Activated T-cell treated with anti-CD3 and anti-CD28 coated beads, Interleukin-2, amount 50 U/mL, for 48 hours (primary cell): ENCODE measurements around the gene ADM2.

Experiments
- DNase-seq, 2 experiments: peaks; one replicate each; pipeline ENCODE4 v3.0.0-alpha.2; 2020

The ADM2 gene

GRCh38 chr22:50445880-50446707 is 35.2 kb upstream of the ADM2 start:
- no peak for DNase-seq

GRCh38 chr22:50446708-50447575 is 34.4 kb upstream of the ADM2 start:
- DNase-seq = no peak

- DNase-seq = no peak
Observed at GRCh38 chr22:50447576-50448551, 33.5 kb upstream of the ADM2 start.

- DNase-seq = no peak
Observed at GRCh38 chr22:50452649-50453048, 28.7 kb upstream of the ADM2 start.

- no peak for DNase-seq
Observed at GRCh38 chr22:50454556-50455075, 26.7 kb upstream of the ADM2 start.

- no peak for DNase-seq
Observed at GRCh38 chr22:50455201-50455600, 26.1 kb upstream of the ADM2 start.

GRCh38 chr22:50456026-50456425 is 25.3 kb upstream of the ADM2 start:
- no peak for DNase-seq

GRCh38 chr22:50456466-50457234 is 24.7 kb upstream of the ADM2 start:
- DNase-seq = no peak

- DNase-seq = no peak
Observed at GRCh38 chr22:50459016-50459415, 22.3 kb upstream of the ADM2 start.

GRCh38 chr22:50459496-50460140 is 21.7 kb upstream of the ADM2 start:
- DNase-seq = no peak

GRCh38 chr22:50460938-50461337 is 20.4 kb upstream of the ADM2 start:
- no peak for DNase-seq

- DNase-seq = no peak
Observed at GRCh38 chr22:50461536-50461935, 19.8 kb upstream of the ADM2 start.

GRCh38 chr22:50461979-50462540 is 19.3 kb upstream of the ADM2 start:
- no peak for DNase-seq

- DNase-seq = no peak
Observed at GRCh38 chr22:50463188-50463900, 18.0 kb upstream of the ADM2 start.

GRCh38 chr22:50464451-50464850 is 16.9 kb upstream of the ADM2 start:
- no peak for DNase-seq

- no peak for DNase-seq
Observed at GRCh38 chr22:50465066-50465930, 16.0 kb upstream of the ADM2 start.

GRCh38 chr22:50467341-50467740 is 14.0 kb upstream of the ADM2 start:
- DNase-seq = no peak

- no peak for DNase-seq
Observed at GRCh38 chr22:50467773-50468440, 13.4 kb upstream of the ADM2 start.

GRCh38 chr22:50468626-50469025 is 12.7 kb upstream of the ADM2 start:
- no peak for DNase-seq
